Renal cortex interstitium (tissue), 11 donors: Measurements from ENCODE around the gene PLA2G4A. TPM values are rescaled to one million over a fixed set of nuclear protein-coding genes. Genes with fewer than 3 reads are reported as not detected.

ENCODE experiments used
- DNase-seq, 11 donors: peaks; one replicate each; pipeline ENCODE4 v3.0.0-alpha.2; 2013; ENCODE audit warnings: low read depth in 9 of 11, low spot score in 4 of 11; ENCODE audit errors: extremely low read depth in 1 of 11
- polyA plus RNA-seq, 3 donors: library from polyadenylated mRNA; unstranded; fragments of 120-200 nt; gene quantifications; one replicate each; pipeline ENCODE4 v1.2.1, GENCODE V29; 2013; ENCODE audit not compliant: insufficient read length in 3 of 3

Gene PLA2G4A
- polyA plus RNA-seq, 3 donors: 7.3 to 9.6 (median 7.5) TPM

DNA sequence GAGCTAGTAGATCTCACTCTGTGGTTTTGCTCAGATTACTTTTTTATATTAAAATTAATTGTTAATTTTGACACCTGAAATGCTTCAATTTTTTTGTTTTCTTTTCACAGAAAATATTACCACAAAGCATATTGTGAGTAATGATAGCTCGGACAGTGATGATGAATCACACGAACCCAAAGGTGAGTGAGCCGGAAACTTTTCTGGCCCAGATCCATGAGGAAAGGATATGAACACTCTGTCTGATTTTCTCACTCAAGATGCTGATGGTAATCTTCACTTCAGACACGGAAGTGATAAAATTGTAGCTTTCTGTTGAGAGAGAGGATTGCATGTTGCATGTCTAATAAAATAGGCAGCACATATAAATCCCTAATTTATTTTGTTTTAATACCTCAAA, 121.8 kb downstream of the PLA2G4A start:
- no peak for DNase-seq

DNA sequence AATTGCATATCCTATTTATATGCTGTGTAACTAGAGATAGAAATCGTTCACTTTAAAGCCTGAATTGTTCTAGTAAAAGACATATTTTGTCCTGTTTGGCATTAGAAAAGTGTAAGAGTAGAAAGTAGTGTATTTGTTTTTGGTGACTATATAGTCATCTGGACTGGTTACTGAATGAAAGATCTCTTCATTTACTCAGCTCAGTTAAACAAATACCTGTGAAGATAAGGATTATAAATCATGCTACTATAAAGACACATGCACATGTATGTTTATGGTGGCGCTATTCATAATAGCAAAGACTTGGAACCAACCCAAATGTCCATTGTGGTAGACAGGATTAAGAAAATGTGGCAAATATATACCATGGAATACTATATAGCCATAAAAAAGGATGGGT, 125.1 kb downstream of the PLA2G4A start:
- no peak for DNase-seq

DNA sequence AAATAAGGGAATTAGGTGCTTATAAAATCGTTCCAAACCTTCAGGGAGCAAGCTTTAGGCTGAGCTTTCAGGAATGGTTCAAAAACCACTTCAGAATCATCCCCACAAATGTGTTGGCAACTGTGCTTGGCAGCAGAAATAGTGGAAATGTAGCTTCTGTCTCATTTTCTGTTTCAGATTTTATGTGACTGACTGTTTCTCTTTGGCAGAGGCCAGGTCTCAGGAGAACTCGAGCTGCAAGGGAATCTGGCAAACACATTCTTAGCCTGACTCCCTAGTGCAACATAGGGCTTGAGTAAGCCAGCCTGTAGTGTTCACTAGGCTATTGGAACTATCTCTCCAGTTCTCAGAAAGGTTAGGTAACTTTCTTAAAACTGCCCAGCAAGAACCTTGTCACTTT, 128.6 kb downstream of the PLA2G4A start:
- no peak for DNase-seq

DNA sequence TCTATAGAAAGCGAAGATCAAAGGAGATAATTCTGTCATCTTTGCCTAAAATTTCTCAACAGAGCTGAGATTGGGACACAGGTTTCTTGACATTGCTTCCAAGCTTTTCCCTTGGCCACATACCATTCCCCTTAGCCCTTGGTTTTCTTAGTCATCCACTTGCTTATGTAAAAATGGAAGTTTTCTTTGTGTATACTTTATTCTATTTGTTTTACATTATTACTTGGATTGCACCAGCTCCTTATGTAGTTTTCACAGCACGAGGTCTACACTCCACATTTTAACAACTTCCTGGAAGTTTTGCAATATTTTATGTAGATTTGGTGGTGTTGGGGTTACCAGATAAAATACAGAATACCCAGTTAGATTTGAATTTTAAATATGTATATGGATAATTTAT, 129.8 kb downstream of the PLA2G4A start:
- DNase-seq: no peak

DNA sequence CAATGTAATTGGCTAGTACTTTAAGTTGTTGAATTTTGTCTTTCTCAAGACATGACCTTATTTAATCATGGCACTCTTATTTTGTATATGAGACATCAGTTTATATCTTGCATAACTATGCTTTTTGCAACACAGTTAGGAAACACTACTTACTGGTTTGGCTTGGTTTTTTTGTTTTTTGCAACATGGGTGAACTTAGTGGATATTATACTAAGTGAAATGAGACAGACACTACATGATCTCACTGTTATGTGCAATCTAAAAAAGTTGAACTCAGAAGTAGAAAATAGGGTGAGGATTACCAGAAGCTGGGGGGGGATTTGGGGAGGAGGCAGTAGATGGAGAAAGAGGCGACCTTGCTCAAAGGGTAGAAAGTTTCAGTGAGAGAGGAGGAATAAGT, 132.1 kb downstream of the PLA2G4A start:
- no peak for DNase-seq

DNA sequence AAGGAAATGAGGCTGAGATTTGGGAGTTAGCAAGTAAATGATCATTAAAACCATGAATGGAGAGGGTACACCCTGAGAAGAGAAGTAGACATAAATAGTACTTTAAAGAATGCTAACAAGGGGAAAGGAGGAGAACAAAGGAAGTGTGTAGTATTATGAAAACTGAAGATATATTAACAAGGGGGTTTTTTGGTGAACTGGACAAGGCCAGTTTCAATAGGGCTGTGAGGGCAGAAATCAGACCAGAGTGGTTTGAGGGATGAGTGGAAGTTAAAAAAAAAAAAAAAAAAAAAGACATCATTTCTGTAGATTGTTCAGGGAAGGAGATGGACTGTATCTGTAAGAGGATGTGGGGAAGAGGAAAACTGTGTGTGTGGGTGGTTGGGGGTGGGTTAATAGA, 137.1 kb downstream of the PLA2G4A start:
- DNase-seq: no peak

DNA sequence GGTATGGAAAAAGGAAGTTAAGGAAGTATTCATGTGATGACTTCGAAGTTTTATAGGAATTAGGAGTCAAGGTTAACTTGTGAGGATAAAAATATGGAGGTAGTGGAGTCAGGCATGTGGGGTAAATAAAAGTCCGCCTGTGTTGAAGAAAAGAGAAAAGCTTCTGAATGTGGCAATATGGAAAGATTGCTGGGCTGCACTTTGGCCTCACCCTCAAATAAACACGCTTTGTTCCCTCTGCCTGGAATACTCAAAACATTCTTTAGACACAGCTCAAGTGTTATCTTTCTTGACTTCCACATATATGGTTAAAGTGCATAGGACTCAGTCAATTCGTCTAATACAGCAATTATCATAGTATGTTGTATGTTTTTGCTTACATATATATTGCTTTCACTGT, 137.7 kb downstream of the PLA2G4A start:
- DNase-seq: no peak

DNA sequence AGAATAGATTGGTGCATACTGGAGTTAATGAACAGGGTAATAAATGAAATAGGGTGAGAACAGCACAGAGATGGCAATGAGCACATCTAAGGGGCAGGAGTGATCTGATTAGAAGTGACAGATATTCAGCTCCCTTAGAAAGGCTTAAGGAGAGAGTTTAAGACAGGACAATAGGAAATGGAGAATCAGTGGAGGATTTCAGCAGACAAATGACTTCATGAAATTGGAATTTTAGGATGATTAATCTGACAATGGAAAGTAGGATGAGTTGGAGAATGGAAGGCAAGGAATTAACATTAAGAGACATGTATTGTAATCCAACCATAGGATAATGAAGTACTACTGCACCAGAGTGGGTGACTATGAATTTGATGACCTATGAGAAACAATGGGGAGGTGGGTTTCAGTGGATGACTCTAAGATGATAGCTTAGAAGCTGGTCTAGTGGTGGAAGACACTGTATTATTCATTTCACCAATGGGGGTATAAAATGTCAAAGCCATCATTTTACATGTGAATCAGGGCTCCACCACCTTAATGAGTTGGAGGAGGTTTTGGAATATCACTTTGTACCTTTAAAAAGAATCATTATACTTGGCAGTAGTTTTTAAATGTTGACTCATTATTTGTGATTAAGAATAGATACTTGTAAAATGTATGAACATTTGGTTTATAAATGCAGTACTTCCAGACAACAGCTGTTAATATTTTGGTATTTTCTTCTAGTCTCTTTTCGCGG, 139.1 kb downstream of the PLA2G4A start:
- DNase-seq: no peak

DNA sequence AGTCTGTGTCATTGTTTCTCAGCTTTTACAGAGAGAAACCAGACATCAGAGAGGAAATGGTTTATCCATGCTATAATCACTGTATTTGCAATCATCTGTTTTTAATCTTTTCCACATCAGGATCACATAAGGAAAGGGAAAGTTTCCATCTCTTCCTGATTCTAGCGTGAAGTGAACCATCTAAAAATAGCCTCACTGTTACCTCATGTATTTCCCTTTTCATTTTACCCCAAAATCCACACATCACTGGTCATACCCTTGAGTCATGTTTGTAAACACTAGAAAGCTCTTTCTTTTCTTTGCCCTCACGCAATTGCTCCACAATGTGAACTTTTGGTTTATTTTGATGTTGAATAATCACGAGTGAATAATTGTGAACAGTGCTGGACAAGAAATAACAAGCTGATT, 146.0 kb downstream of the PLA2G4A start:
- DNase-seq: no peak

DNA sequence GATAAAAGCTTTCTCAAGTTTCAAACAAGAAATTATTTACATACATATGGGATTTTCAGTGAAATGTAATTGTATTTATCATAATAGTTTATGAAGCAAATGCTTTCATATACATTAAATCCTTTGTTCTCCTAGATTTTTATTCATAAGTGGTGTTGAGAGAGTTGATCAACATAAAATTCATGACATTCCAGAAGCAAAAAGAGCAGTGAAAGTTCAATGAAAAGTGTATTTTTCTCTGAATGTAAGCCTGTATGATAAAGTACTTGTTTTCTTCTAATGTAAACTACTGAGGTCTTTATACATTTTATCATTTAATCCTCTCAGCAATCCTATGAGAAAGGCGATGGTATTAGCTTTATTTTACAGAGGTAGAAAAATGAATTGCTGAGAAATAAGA, 146.5 kb downstream of the PLA2G4A start:
- DNase-seq: no peak

DNA sequence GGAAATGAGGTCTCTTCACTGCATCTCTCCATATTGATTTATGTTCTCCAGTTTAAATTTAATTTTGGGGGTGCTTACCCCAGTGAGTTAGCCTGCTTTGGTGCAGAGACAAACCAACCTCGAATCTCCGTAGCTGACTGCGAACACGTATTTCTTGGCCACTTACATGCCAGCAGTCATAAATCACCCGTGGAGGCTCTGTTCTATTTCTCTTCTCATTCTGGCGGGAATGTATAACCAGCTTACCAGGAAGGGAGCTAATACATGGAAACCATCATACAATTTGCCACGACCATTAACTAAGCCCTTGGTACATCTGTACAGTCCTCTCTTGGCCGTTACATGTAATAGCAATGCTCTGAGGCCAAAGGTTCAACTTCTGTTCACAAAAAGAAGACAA, 148.0 kb downstream of the PLA2G4A start:
- no peak for DNase-seq

DNA sequence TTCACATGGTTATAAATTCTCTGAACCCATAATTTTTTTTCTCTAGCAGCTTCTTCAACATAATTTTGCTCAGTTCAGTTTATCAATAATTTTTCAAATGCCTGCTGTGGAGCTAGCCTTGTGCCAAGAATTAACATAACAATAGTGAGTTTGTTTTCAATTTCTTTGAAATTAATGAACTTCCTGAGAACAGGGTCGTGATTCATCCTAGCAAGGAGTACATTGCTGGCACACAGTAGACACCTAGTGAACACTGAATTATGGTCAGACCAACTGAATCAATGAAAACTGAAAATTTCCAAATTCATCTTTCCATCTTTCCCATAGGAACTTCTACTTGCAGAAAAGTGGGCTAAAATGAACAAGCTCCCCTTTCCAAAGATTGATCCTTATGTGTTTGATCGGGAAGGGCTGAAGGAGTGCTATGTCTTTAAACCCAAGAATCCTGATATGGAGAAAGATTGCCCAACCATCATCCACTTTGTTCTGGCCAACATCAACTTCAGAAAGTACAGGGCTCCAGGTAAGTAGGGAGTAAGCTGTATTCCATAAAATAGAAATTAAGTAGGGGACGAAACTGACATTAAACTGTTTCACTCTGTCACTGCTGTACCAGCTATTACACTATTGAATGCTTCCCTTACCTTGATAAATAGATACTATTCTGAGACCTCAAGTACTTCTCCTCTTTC, 148.7 kb downstream of the PLA2G4A start:
- no peak for DNase-seq

DNA sequence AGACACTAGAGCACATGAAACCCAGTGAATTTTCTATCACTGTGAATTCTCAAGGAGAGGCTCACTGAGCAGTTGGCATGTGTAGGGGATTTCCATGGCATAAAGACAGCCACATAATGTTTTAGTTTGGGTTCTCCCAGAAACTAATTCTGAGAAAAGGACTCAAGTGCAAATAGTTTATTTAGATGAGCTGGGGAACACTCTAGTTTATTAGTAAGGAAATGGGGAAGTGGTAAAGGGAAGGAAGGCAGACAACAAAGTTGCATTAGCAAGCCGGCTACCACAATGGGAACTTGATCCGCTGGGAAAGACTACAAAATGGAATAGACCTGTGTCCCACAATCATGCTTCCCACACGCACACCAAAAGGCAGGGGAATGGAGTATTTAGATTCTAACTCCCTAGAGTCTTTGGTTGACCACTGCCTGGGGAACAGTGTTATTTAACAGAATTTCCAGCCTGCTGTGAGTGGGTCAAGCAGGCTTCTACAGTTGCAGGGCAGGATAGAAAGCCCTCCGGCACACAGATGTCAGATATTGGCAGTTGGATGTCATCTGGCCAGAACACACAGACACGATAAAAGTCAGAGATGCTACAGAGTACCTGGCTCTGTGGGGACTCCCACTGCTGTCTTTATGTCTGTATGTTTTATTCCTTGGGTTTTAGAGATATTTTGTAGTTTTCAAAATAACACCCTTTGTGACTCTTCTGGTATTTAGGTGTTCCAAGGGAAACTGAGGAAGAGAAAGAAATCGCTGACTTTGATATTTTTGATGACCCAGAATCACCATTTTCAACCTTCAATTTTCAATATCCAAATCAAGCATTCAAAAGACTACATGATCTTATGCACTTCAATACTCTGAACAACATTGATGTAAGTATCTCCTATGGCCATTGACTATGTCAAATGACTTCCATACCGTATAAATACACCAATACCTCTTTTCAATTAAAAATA, 150.1 kb downstream of the PLA2G4A start:
- DNase-seq: no peak

DNA sequence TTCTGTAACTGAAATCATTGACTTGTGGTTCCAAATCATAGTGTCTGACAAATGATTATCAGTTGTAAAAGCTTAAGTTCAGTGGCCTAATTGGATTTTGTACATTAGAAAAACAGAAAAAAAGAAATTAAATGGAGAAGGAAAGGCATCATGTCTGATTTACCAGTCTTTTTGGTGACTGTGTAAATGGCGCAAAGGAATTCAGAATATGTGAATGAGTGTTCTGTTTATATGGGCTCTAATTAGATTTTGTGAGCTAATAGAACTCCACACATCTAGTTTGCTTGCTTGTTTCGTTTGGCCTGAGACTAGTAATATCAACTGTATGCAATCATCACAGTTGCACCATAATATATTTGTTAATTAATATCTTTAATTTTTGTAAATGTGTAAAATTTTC, 151.7 kb downstream of the PLA2G4A start:
- no peak for DNase-seq

DNA sequence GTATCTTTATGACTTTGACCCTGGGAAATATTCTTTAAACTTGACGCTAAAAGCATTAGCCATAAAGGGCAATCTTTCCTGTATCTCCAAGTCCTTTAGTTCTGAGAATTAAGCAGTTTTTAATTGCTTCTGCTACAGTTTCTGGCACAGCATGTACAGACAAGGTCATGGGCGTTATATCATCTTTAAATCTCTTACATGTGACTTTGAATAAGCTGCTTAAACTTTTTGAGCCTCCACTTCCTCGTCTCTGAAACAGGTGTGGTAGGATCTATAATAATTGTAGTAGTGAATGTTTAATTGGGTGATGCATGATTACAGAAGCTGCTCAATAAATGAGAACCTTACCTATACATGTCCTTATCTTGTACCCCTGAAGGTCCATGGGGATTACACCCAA, 153.4 kb downstream of the PLA2G4A start:
- DNase-seq: no peak

DNA sequence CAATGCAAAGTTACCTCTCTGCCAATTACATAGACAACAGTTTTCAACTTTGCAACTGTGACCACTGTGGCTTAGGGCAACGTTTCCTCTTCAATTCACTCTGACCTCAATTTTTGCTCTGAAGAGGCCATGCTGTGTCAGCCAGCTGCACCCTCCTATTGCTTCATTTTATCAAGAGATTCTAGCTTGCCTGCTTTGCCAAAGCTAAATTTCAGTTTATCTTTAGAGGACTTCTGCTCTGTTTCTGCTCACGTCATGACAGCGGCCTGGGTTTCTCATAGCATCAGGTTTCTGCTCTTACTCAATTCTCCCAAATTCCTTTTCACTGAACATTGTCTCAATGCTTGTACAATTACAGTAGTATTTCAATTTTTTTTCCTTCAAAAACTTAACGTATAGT, 154.6 kb downstream of the PLA2G4A start:
- no peak for DNase-seq

DNA sequence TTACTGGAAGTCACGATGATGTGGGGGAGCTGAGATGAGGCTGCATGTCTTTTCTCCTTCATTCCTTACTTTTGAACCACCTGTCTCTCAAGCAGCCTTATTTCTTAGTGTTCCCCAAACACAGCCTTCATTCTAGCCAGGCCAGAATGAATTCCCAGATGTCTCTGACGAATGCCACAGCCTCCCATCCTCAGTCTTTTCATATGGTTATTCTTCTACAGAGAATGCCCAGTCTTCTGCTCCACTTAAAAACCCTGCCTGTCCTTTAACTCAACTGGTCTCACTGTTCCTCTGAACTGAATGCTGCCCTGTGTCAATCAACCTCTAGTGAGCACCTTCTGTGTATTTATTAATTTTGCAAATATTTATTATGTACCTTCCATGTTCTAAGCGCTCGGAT, 156.2 kb downstream of the PLA2G4A start:
- no peak for DNase-seq

DNA sequence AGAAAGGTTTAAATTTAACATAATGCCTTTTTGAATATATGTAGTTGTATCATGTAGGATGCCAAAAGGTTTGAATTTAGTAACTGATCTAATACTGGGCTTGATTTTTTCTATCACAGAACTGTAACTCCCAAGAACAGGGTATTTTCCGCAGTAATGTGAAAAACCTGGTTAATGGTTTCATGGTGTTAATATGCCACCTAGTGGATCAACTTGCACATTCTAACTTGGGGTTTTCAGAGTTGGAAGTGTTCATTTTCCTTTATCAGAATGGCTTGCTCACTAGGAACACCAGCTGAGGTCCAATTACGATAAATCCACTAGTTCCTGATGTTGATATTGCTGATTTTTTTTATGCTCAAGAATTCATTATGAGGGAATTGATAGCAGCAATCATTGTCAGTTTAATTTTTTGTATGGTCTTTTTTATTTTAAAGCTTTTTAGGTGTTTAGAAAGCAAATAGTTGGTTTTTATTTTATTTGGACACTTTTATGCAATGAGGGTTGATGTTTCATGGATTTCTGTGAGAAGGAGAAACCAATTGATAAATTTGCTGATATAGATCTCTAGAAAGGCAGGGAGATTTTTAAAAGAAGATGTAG, 157.2 kb downstream of the PLA2G4A start:
- DNase-seq: peak; percentile 22 to 57 (median 36)

DNA sequence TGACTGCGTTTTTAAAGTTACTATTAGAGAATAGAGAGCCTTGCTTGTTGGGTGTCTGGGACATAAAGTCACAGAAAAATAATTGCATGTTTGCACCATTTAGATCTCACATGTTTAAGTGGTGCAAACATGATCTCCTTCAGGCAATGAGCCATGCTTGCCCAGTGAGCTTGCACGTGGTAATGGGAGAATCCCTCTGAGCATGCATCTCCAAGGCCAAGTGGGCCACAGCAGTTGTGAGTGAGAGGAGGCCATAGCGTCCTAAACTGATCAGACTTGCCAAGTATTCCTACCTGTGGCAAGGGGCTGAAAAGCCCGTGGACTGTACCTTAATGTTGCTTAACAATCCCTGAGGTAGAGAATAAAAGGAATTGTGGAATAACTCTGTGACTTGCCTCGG, 158.3 kb downstream of the PLA2G4A start:
- no peak for DNase-seq
